Measurements from ENCODE around the gene APOL2. TPM values are rescaled to one million over a fixed set of nuclear protein-coding genes. Genes with fewer than 3 reads are reported as not detected.
"Not testable (repeated sequence)": the region's sequence is repeated elsewhere in the genome, so short reads cannot be mapped to it uniquely, and the experiment has no call there.

APOL2 gene
- total RNA-seq, 1 donor from 2014 or later, result 168 TPM

GRCh38 chr22:36245805-36246356, 6.6 kb upstream of the APOL2 start:
- no peak for DNase-seq (ENCODE audit: low spot score)

GRCh38 chr22:36244522-36245391, 5.4 kb upstream of the APOL2 start:
- peak; percentile 77 for DNase-seq (ENCODE audit: low spot score)

DNA sequence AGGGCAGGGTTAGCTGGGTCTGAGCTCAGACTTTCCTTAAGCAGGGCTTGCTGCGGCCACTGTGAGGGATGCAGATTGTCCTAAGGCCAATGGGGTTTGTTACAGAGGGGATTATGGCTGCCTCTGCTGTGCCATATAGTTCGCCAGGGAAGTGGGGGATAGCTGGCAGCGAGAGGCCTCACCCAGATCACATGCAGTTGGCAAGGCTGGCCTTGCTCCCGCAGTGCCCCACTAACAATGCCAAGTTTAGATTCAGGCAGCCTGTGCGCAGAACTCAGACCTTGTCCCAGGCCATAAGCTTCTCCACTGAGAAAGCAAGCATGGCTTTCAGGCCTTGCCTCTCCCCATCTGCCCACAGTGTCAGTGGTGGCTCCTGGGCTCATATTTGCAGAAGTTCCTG, 4.7 kb upstream of the APOL2 start:
- DNase-seq (ENCODE audit: low spot score), result peak; percentile 28

DNA sequence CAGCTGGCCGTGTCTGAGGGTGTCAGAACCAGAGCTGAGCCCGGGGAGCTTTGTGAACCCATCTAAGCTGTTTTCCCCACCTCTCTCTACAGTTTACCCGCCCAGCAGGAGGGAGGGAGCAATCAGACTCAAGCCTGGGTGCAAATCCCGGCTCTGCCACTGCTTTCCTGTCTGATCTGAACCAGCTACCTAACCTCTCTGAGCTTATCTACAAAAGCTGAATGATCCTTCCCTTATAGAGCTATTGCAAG, 252 bp downstream of the APOL2 start:
- no peak for DNase-seq (ENCODE audit: low spot score)

- no peak for DNase-seq (ENCODE audit: low spot score)
These were observed 766 bp downstream of the APOL2 start for GRCh38 chr22:36238373-36239149.

GRCh38 chr22:36237462-36238372, 1.6 kb downstream of the APOL2 start:
- DNase-seq (ENCODE audit: low spot score), result peak; percentile 49

DNA sequence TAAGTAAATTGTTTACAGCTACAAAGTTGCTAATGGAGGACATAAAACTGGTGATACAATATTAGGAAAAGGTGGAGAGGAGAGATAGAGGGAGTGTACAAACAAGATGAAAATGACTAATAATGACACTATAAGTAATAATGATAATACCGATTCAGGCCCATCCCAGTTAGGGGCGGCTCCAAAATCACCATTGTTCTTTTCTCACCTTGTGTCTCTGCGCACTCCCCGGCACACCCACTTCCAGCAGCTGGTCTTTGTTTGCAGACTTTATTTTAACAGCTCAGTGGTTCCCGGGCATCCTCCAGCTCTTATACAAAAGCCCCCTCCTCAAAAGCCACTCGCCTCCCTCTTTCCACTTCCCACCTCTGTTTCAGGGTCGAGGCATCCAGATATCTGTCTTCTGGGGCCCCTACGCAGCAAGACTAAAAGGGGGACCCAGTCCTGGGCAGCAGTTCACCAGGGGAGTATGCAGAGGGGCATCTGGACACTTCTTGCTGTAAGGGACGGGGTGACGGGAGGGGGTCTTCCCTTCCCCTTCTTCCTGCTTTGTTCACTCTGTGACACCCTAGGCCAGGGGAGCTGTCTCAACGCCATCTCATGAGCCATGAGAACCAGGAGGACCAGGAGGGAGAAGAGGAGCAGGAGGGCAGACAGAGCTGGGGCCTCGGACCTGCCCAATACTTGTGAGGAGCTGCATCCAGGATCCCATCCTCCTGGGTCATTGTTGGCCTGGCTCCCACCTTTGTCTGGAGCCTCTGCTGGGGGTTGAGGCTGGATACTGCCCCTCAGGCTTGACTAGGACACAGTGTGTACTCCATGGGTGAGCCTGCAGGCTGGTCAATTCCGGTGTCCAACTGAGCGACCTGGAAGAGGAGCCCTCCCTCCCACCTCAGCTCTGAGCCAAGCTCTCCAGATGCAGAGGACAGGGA, 2.7 kb downstream of the APOL2 start:
- DNase-seq (ENCODE audit: low spot score), result peak; percentile 51

GRCh38 chr22:36235585-36235984, 3.7 kb downstream of the APOL2 start:
- no peak for DNase-seq (ENCODE audit: low spot score)

GRCh38 chr22:36234919-36235318, 4.4 kb downstream of the APOL2 start:
- DNase-seq (ENCODE audit: low spot score), result no peak

- no peak for DNase-seq (ENCODE audit: low spot score)
These were observed 5.1 kb downstream of the APOL2 start for GRCh38 chr22:36234213-36234612.

DNA sequence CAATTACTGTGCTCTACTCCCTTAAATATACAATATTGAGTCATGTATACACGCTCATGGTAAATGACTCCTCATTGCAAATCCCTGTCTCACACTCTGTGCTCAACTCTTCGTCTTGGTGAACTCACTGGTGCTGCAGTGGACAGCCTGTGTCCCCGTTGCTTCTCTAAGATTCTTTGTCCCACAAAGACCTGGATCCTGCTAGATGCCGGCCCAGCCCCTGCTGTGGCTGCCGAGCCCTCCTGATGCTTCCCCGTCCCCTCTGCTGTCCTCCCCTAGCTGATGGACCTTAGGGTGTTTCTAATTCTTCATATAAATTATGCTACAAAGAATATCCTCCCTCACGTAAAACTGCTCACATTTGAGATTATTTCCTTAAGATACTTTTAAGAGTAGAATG, 5.5 kb downstream of the APOL2 start:
- peak; percentile 47 for DNase-seq (ENCODE audit: low spot score)

DNA sequence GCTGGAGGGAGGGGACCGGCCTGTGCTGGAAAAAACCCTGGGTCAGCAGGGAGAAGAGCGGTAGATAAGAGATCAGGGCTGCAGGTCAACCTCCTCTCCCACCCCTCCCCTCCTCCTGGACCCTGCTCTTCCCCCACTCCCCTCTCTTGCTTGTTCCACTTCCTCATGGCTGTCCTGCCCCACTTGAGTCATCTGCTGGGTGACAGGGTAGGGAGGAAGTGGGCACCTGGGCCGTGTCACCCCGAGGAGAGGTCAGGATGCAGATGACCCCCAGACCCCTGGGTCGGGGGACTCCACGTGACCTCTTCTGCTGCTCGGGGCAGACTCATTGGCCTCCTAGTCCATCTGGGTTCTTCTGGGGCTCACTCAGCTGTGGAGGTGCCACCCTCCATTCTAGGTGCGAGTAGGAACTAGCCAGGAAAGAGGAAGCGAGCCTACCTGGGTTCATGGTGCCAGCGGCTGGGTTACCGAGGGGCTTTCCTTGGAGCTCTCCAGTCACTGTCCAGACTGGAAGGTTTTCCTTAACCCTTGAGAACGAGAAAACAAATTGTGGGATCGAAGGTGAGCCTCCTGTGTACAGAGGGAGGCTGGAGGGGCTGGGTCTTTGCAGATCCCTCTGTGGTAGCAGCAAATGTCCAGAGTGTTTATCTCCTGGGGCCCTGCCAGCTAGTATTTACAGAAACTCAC, 6.5 kb downstream of the APOL2 start:
- peak; percentile 60 for DNase-seq (ENCODE audit: low spot score)

DNA sequence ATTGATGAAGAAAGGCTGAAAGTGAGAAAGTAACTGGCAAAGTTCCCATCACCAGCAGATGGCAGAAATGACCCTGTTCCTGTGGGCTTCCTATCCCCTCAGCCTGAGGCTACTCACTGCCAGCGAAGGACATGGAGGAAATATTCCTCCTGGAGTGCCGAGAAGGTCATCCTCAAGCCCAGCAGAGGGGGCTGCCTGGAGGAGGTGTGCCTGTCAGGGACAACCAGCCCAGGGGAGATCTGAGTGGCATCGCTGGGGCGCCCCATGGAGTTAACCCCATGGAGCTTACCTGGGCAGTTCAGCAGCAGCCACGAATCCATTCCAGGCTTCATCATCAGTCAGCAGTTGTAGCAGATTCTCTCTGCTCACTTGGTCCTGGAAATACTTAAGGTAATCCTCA, 8.3 kb downstream of the APOL2 start:
- DNase-seq (ENCODE audit: low spot score), result not testable (repeated sequence)

DNA sequence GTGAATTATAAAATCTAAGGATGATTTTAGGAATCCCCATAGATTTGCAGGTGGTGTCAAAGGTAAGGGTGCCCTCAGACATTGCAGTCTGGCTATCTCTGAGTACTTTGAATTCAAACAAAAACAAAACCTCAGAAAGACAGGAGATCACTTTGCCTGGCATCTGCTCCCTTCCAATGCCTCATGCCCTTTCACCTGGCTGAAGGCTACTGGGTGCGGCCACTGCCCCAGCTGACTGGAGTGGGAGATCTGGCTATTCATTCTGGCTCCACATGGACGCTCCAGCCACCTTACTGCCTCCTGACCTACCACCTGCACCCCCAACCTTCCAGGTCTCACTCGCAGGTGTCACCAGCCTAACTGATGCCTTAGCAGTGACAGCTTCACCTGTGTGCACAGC, 9.7 kb downstream of the APOL2 start:
- not testable (repeated sequence) for DNase-seq (ENCODE audit: low spot score)

DNA sequence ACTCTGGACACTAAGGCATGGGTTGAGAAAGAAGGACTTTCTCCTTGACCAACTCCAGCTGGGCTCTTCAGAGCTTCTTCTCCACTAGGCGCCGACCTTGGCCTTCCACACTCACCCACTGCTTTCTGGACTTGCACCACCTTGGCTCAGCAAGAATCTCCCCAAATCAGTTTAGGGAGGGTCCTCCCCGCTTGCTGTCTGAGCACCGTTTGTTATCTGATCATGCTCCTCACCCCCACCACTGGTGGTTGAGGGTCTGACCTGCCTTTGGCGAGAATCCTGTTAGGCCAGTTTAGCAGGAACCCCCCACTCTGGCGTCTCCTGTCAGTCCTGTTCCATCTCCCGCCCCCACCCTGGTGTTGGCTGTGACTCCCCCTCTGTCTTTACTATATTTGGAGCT, 10.4 kb downstream of the APOL2 start:
- DNase-seq (ENCODE audit: low spot score), result no peak

DNA sequence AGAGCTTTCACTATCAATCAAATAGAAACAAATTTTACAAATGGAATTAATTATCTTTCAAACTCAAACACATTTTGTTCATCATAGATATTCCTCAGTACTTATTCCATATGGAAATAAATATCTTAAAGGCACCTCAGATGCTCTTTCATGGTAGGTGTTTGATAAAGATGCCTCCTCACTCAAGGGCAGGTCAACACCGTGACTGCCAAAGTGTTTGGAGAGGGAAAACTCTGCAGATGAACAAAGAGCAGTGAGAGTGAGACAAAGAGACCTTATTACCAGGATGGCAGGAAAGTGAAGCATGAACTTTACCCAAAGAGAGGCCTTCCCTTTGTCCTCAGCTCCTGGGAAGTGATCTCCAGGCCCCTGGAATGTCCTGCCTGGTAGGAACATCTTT, 11.0 kb downstream of the APOL2 start:
- DNase-seq (ENCODE audit: low spot score), result not testable (repeated sequence)

- DNase-seq (ENCODE audit: low spot score), result no peak
These were observed 11.5 kb downstream of the APOL2 start for GRCh38 chr22:36227806-36228205.

DNA sequence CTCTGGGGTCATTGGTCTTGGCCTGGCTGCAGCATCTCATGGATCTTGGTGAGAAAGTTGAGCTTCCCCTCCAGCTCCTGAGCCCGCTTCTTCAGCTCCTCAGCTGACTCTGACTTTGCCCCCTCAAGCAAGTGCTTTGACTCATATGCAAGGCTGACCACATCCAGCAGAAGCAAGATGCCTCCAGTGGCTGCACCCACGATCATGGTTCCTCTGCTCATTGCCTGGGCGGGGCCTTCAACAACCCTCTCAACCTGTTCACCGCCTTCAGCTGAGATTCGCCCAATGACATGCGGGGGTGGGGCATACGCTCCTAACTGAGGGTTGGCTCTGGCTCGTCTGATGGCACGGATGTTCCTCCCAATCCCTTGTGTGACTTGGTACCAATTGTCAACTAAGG, 11.9 kb downstream of the APOL2 start:
- DNase-seq (ENCODE audit: low spot score), result no peak

GRCh38 chr22:36226189-36226588, 13.1 kb downstream of the APOL2 start:
- no peak for DNase-seq (ENCODE audit: low spot score)
